GM18867 (cell line): ENCODE results near the gene RBMS1.
"Not testable (repeated sequence)": the region's sequence is repeated elsewhere in the genome, so short reads cannot be mapped to it uniquely, and the experiment has no call there.

Experiments
- ATAC-seq: cut with Tn5 transposase; IDR thresholded peaks from one replicate; pipeline ENCODE4 v1.9.1; 2021; ENCODE audit warnings: mild to moderate bottlenecking, moderate library complexity; ENCODE audit not compliant: unreplicated experiment

Gene RBMS1

GRCh38 chr2:160502478-160502877 is 8.9 kb upstream of the RBMS1 start:
- ATAC-seq: no peak

GRCh38 chr2:160501370-160501769 is 7.8 kb upstream of the RBMS1 start:
- no peak for ATAC-seq

- no peak for ATAC-seq
Observed at GRCh38 chr2:160499865-160500264, 6.3 kb upstream of the RBMS1 start.

GRCh38 chr2:160498137-160498536 is 4.5 kb upstream of the RBMS1 start:
- ATAC-seq: no peak

- no peak for ATAC-seq
Observed at GRCh38 chr2:160494201-160494644, 616 bp upstream of the RBMS1 start.

- ATAC-seq: no peak
Observed at GRCh38 chr2:160492401-160493226, 993 bp downstream of the RBMS1 start.

GRCh38 chr2:160491911-160492371 is 1.7 kb downstream of the RBMS1 start:
- no peak for ATAC-seq

GRCh38 chr2:160490733-160491685 is 2.6 kb downstream of the RBMS1 start:
- ATAC-seq: no peak

- no peak for ATAC-seq
Observed at GRCh38 chr2:160489111-160489510, 4.5 kb downstream of the RBMS1 start.

GRCh38 chr2:160488289-160488688 is 5.3 kb downstream of the RBMS1 start:
- ATAC-seq: not testable (repeated sequence)

- ATAC-seq: no peak
Observed at GRCh38 chr2:160486341-160486740, 7.3 kb downstream of the RBMS1 start.

- no peak for ATAC-seq
Observed at GRCh38 chr2:160484859-160485520, 8.6 kb downstream of the RBMS1 start.

- ATAC-seq: no peak
Observed at GRCh38 chr2:160482673-160483072, 10.9 kb downstream of the RBMS1 start.

GRCh38 chr2:160479269-160479668 is 14.3 kb downstream of the RBMS1 start:
- no peak for ATAC-seq

GRCh38 chr2:160478660-160479059 is 14.9 kb downstream of the RBMS1 start:
- no peak for ATAC-seq

GRCh38 chr2:160477032-160477431 is 16.6 kb downstream of the RBMS1 start:
- ATAC-seq: no peak

- ATAC-seq: no peak
Observed at GRCh38 chr2:160474891-160475787, 18.5 kb downstream of the RBMS1 start.

GRCh38 chr2:160474319-160474645 is 19.3 kb downstream of the RBMS1 start:
- ATAC-seq: no peak

- ATAC-seq: no peak
Observed at GRCh38 chr2:160473468-160474318, 19.9 kb downstream of the RBMS1 start.
